ENCODE measurements around the gene RGS14.

DNA sequence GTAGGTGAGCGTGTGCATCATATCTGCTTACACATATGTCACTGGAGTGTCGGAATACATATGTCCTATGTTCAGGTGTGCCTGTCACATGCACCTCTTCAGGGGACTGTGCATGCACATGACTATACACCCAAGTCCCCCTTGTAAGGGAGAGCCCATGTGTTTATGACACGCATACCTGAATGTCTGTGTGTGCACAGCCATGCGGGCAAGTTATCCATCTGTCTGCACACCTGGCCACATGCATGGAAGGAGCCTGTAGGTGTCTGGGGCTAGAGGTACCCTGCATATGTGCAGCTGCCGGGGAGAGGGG lies 622 bp upstream of the RGS14 start:
- TF ChIP-seq EZH2 (IDR thresholded peaks at IDR 0.05; ENCODE audit: low read depth, unreplicated experiment) (no peak), CTCF (conservative IDR thresholded peaks at IDR 0.05; ENCODE audit: low read depth in 2 of 2) (no peak), STAT1 (IDR thresholded peaks at IDR 0.05; ENCODE audit: unreplicated experiment) (no peak), CREB1 (CRISPR knock-in tag; IDR thresholded peaks at IDR 0.05; ENCODE audit: low read depth) (no peak), JUNB (IDR thresholded peaks at IDR 0.05; ENCODE audit: unreplicated experiment) (no peak), ZNF331 (CRISPR knock-in tag; IDR thresholded peaks at IDR 0.05; ENCODE audit: low read depth) (no peak), POLR2AphosphoS5 (IDR thresholded peaks at IDR 0.05; ENCODE audit: low read depth) (no peak), EZH2phosphoT487 (IDR thresholded peaks at IDR 0.05; ENCODE audit: unreplicated experiment) (no peak), NANOG (IDR thresholded peaks at IDR 0.05; ENCODE audit: borderline replicate concordance) (no peak)
- TF ChIP-seq, protein P1, sequence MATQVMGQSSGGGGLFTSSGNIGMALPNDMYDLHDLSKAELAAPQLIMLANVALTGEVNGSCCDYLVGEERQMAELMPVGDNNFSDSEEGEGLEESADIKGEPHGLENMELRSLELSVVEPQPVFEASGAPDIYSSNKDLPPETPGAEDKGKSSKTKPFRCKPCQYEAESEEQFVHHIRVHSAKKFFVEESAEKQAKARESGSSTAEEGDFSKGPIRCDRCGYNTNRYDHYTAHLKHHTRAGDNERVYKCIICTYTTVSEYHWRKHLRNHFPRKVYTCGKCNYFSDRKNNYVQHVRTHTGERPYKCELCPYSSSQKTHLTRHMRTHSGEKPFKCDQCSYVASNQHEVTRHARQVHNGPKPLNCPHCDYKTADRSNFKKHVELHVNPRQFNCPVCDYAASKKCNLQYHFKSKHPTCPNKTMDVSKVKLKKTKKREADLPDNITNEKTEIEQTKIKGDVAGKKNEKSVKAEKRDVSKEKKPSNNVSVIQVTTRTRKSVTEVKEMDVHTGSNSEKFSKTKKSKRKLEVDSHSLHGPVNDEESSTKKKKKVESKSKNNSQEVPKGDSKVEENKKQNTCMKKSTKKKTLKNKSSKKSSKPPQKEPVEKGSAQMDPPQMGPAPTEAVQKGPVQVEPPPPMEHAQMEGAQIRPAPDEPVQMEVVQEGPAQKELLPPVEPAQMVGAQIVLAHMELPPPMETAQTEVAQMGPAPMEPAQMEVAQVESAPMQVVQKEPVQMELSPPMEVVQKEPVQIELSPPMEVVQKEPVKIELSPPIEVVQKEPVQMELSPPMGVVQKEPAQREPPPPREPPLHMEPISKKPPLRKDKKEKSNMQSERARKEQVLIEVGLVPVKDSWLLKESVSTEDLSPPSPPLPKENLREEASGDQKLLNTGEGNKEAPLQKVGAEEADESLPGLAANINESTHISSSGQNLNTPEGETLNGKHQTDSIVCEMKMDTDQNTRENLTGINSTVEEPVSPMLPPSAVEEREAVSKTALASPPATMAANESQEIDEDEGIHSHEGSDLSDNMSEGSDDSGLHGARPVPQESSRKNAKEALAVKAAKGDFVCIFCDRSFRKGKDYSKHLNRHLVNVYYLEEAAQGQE (IDR thresholded peaks at IDR 0.05; ENCODE audit: unreplicated experiment): no peak

Measured in GM23338 (cell line).